Gastrocnemius medialis (tissue), 4 donors: ENCODE results near the gene PACS1. TPM values are rescaled to one million over a fixed set of nuclear protein-coding genes. Genes with fewer than 3 reads are reported as not detected.

Experiments
- ATAC-seq, 2 donors: fragments of 150-250 bp; one replicate each; pipeline ENCODE4 v1.9.1; 2016
- DNase-seq, 2 donors: peaks; one replicate each; pipeline ENCODE4 v3.0.0-alpha.2; 2019
- H3K27ac ChIP-seq, 4 donors: fragments of 200-600 bp; sonication (generic); 1 replicate in 1 of 4; 2 replicates in 3 of 4; pipeline ENCODE4 v1.5.1; 2016 to 2018; ENCODE audit warnings: mild to moderate bottlenecking in 2 of 4, moderate library complexity in 1 of 4
- H3K27me3 ChIP-seq, 3 donors: fragments of 200-600 bp; sonication (generic) in 2 of 3; 1 replicate in 1 of 3; 2 replicates in 2 of 3; pipeline versions ENCODE4 v1.5.1 to v1.6.0; 2016 to 2019; ENCODE audit warnings: mild to moderate bottlenecking in 1 of 3, moderate library complexity in 1 of 3
- H3K36me3 ChIP-seq, 2 donors: fragments of 200-600 bp; sonication (generic) in 1 of 2; one replicate each; pipeline ENCODE4 v1.5.1; 2017 to 2018
- H3K4me1 ChIP-seq, 2 donors: fragments of 200-600 bp; sonication (generic) in 1 of 2; one replicate each; pipeline ENCODE4 v1.5.1; 2016 to 2017; ENCODE audit warnings: mild to moderate bottlenecking in 2 of 2
- H3K4me3 ChIP-seq, 4 donors: fragments of 200-600 bp; sonication (generic) in 3 of 4; 1 replicate in 1 of 4; 2 replicates in 3 of 4; pipeline ENCODE4 v1.5.1; 2016 to 2019; ENCODE audit warnings: mild to moderate bottlenecking in 2 of 4
- H3K9me3 ChIP-seq, 3 donors: fragments of 200-600 bp; sonication (generic) in 2 of 3; 1 replicate in 1 of 3; 2 replicates in 2 of 3; pipeline ENCODE4 v1.5.1; 2016 to 2019
- CTCF ChIP-seq, 5 experiments: fragments of 450-650 bp in 3 of 5; fragments of 200-600 bp in 2 of 5; sonication (generic) in 2 of 5; IDR thresholded peaks in 4 of 5; conservative IDR thresholded peaks in 1 of 5; 1 replicate in 4 of 5; 2 replicates in 1 of 5; pipeline ENCODE4 v1.5.1; 2016 to 2019; ENCODE audit warnings: antibody characterized with exemption in 5 of 5, mild to moderate bottlenecking in 3 of 5, moderate library complexity in 3 of 5
- POLR2A ChIP-seq, 2 donors: fragments of 450-650 bp; IDR thresholded peaks; one replicate each; pipeline ENCODE4 v1.6.1; 2017; ENCODE audit warnings: antibody characterized with exemption in 2 of 2, mild to moderate bottlenecking in 2 of 2, moderate library complexity in 2 of 2
- in situ Hi-C, 4 donors: fragments of 200-750 bp; cut with MboI; loops; one replicate each; pipeline versions ENCODE4 v1.15.0 to v1.8.0; 2017; ENCODE audit warnings: low sequenced_read_pairs in 4 of 4
- intact Hi-C: fragments of 100-400 bp; cut with DNase I; formaldehyde crosslinking; loops from one replicate; pipeline ENCODE4 v1.15.1; 2023; ENCODE audit warnings: low total_unique reads
- total RNA-seq, 4 donors: library from RNA; depleted of rRNA; stranded (reverse); fragments of >200 nt; gene quantifications; one replicate each; pipeline versions ENCODE4 v1.1.0 to v1.2.3, GENCODE V29; 2016

Gene PACS1
- total RNA-seq, 4 donors from 2014 or later, result 6.6 to 20.4 (median 16.9) TPM

GRCh38 chr11:66116576-66117361, 46.7 kb downstream of the PACS1 start:
- ATAC-seq, result no peak
- Histone ChIP-seq H3K36me3 (no peaks in the 10 kb centered on the region), H3K9me3 (no peaks in the 10 kb centered on the region), H3K4me1 (peaks cover 4 to 22% of the 10 kb centered on the region in 2 donors), H3K27ac (no peak overlapping the region), H3K4me3 (no peak overlapping the region), H3K27me3 (no peaks in the 10 kb centered on the region)
- DNase-seq, result no peak
- TF ChIP-seq CTCF (IDR thresholded peaks at IDR 0.05 in 4 of 5, conservative IDR thresholded peaks at IDR 0.05 in 1 of 5) (no peak), POLR2A (IDR thresholded peaks at IDR 0.05) (no peak)
- in situ Hi-C loops (no loop called here), intact Hi-C loops (no loop called here)

GRCh38 chr11:66118847-66119246, 48.8 kb downstream of the PACS1 start:
- intact Hi-C loops, result no loop called here
- Histone ChIP-seq H3K27me3 (no peaks in the 10 kb centered on the region), H3K9me3 (no peaks in the 10 kb centered on the region), H3K4me3 (no peak overlapping the region), H3K27ac (no peak overlapping the region), H3K36me3 (no peaks in the 10 kb centered on the region), H3K4me1 (peaks cover 4 to 10% of the 10 kb centered on the region in 2 donors)
- DNase-seq, result no peak
- no peak for TF ChIP-seq CTCF (IDR thresholded peaks at IDR 0.05 in 4 of 5, conservative IDR thresholded peaks at IDR 0.05 in 1 of 5)
- TF ChIP-seq POLR2A (IDR thresholded peaks at IDR 0.05), result no peak
- in situ Hi-C loops, result no loop called here
- no peak for ATAC-seq

- H3K27ac ChIP-seq, result no peak overlapping the region
- ATAC-seq, result no peak
- H3K36me3 ChIP-seq, result no peaks in the 10 kb centered on the region
- no peaks in the 10 kb centered on the region for H3K9me3 ChIP-seq
- TF ChIP-seq POLR2A (IDR thresholded peaks at IDR 0.05) (no peak), CTCF (IDR thresholded peaks at IDR 0.05 in 4 of 5, conservative IDR thresholded peaks at IDR 0.05 in 1 of 5) (no peak)
- peaks cover 4 to 10% of the 10 kb centered on the region in 2 donors for H3K4me1 ChIP-seq
- in situ Hi-C loops, result no loop called here
- no peaks in the 10 kb centered on the region for H3K27me3 ChIP-seq
- H3K4me3 ChIP-seq, result no peak overlapping the region
- no peak for DNase-seq
- intact Hi-C loops, result no loop called here
These were observed 49.5 kb downstream of the PACS1 start for GRCh38 chr11:66119348-66120133.

GRCh38 chr11:66121466-66121865, 51.4 kb downstream of the PACS1 start:
- Histone ChIP-seq H3K27ac (no peak overlapping the region), H3K27me3 (no peaks in the 10 kb centered on the region), H3K9me3 (no peaks in the 10 kb centered on the region), H3K36me3 (no peaks in the 10 kb centered on the region), H3K4me3 (no peak overlapping the region), H3K4me1 (peaks cover 10 to 12% of the 10 kb centered on the region in 2 donors)
- in situ Hi-C loops (no loop called here), intact Hi-C loops (no loop called here)
- TF ChIP-seq POLR2A (IDR thresholded peaks at IDR 0.05), result no peak
- TF ChIP-seq CTCF (IDR thresholded peaks at IDR 0.05 in 4 of 5, conservative IDR thresholded peaks at IDR 0.05 in 1 of 5), result no peak
- DNase-seq, result no peak
- ATAC-seq, result no peak
